Heart left ventricle (tissue), 16 donors: ENCODE measurements around the gene MSI2. TPM values are rescaled to one million over a fixed set of nuclear protein-coding genes. Genes with fewer than 3 reads are reported as not detected.
A peak's percentile ranks its signal among the peaks of the same experiment; 100 is the strongest.

Experiments used
- ATAC-seq, 4 donors: fragments of 200-7000 bp; cut with Tn5 transposase; one replicate each; pipeline ENCODE4 v1.9.1; 2020 to 2022; ENCODE audit warnings: moderate library complexity in 4 of 4, mild to moderate bottlenecking in 3 of 4, moderate number of reproducible peaks in 1 of 4
- DNase-seq, 5 donors: peaks; one replicate each; pipeline ENCODE4 v3.0.0-alpha.2; 2020
- H3K27ac ChIP-seq, 12 donors: fragments of 200-600 bp; sonication (generic) in 4 of 12; one replicate each; pipeline versions ENCODE4 v1.5.0 to v1.8.0; 2016 to 2022; ENCODE audit warnings: mild to moderate bottlenecking in 2 of 12
- H3K27me3 ChIP-seq, 9 donors: fragments of 200-600 bp; sonication (generic) in 2 of 9; one replicate each; pipeline versions ENCODE4 v1.5.1 to v1.8.0; 2016 to 2022; ENCODE audit warnings: mild to moderate bottlenecking in 3 of 9
- H3K36me3 ChIP-seq, 9 donors: fragments of 200-600 bp; sonication (generic) in 2 of 9; one replicate each; pipeline versions ENCODE4 v1.5.0 to v1.8.0; 2018 to 2022; ENCODE audit warnings: mild to moderate bottlenecking in 2 of 9
- H3K4me1 ChIP-seq, 12 donors: fragments of 200-600 bp; sonication (generic) in 4 of 12; one replicate each; pipeline versions ENCODE4 v1.5.0 to v1.8.0; 2016 to 2022; ENCODE audit warnings: mild to moderate bottlenecking in 3 of 12
- H3K4me3 ChIP-seq, 12 donors: fragments of 200-600 bp; sonication (generic) in 4 of 12; one replicate each; pipeline versions ENCODE4 v1.5.0 to v1.8.0; 2017 to 2022; ENCODE audit warnings: mild to moderate bottlenecking in 9 of 12, moderate library complexity in 4 of 12
- H3K9me3 ChIP-seq, 12 donors: fragments of 200-600 bp; sonication (generic) in 4 of 12; one replicate each; pipeline versions ENCODE4 v1.5.0 to v1.8.0; 2016 to 2022; ENCODE audit warnings: mild to moderate bottlenecking in 1 of 12
- CTCF ChIP-seq, 12 donors: fragments of 200-600 bp; sonication (generic) in 4 of 12; IDR thresholded peaks; one replicate each; pipeline versions ENCODE4 v1.5.0 to v1.8.0; 2018 to 2022; ENCODE audit warnings: antibody characterized with exemption in 12 of 12, mild to moderate bottlenecking in 5 of 12
- POLR2A ChIP-seq, 2 donors: fragments of 450-650 bp; IDR thresholded peaks; one replicate each; pipeline ENCODE4 v1.6.1; 2017; ENCODE audit warnings: antibody characterized with exemption in 2 of 2, mild to moderate bottlenecking in 2 of 2, moderate library complexity in 2 of 2
- WGBS, 4 donors: extraction: QIAGEN DNeasy Blood & Tissue Kit in 2 of 4; methylation state at CpG; one replicate each; pipeline versions ENCODE4 v1.1.5 to v1.1.7; 2013 to 2018; 5-methylcytosine and 5-hydroxymethylcytosine counted together
- intact Hi-C, 10 donors: fragments of 100-400 bp; cut with DNase I; formaldehyde crosslinking; loops; one replicate each; pipeline versions ENCODE4 v1.11.1 to v1.14.2; 2022
- polyA plus RNA-seq, 2 donors: library from polyadenylated mRNA; stranded (reverse); fragments of 200-250 nt; gene quantifications; one replicate each; pipeline ENCODE4 v1.2.3, GENCODE V29; 2013
- total RNA-seq, 9 donors: library from RNA; depleted of rRNA in 2 of 9; stranded (reverse); fragments of >200 nt in 2 of 9; fragmentation: NEBNext Ultra II Directional in 3 of 9; extraction: Animal tissue kit (Norgen Biotek cat#: 25700) in 3 of 9; gene quantifications; one replicate each; pipeline versions ENCODE4 v1.1.0 to v1.2.4, GENCODE V29; 2016 to 2023
- donor health status: ischemic (EF 13 %, LVEDD 7.1; RV severe dilation, severe dysfunction).
- donor health status: healthy with polysubstance abuse.
- donor health status: DM: no; HTN: yes; CAD: no.
- donor health status: DM: no; HTN: no; CAD: no.
- donor health status: ischemic (EF 25% LVEDD 6.9; RV normal size, moderate dysfunction).
- donor health status: ischemic (EF 25% LVEDD 5.7; RV mildly dilated, moderate dysfunction).
- donor health status: healthy.
- donor health status: DM: yes; HTN: yes; CAD: no.
- donor health status: ischemic (EF 35%, LVEDD 5.7; RV mildly dilated, moderate dysfunction).
- donor health status: nonischemic (EF 11% LVEDD 7.7; RV severe dilation, severe dysfunction).
- donor health status: DM: yes; HTN: yes; CAD: no.
- donor health status: PGD.
- donor health status: ischemic (EF 29% LVEDD 5.4; RV normal size, mild dysfunction).
- donor health status: nonischemic (EF 23%, LVEDD 6.1; RV moderate dilation, normal function).

Gene MSI2
- total and polyA plus RNA-seq, 11 donors: 35.9 to 120 (median 104) TPM

GRCh38 chr17:57249520-57249919, 6.8 kb upstream of the MSI2 start:
- H3K27me3 ChIP-seq: no peaks in the 10 kb centered on the region
- WGBS, 4 donors: 96 to 100% (median 98%) methylated on average over 1 of the region's 1 CpG
- DNase-seq (no peak), ATAC-seq (no peak)
- intact Hi-C loops: loop anchor here in 7 of 10 donors (10.0 kb wide), 6 partner anchors 115 to 585 kb away; partner anchors contain the start of gene CCDC182 (in 1 of the 7)
- no peak overlapping the region for H3K27ac ChIP-seq
- no peaks in the 10 kb centered on the region for H3K36me3 ChIP-seq
- H3K4me1 ChIP-seq: no peaks in the 10 kb centered on the region
- peaks cover 0 to 25% (median 0%) of the 10 kb centered on the region in 12 donors for H3K9me3 ChIP-seq
- no peak overlapping the region for H3K4me3 ChIP-seq
- no peak for TF ChIP-seq CTCF (IDR thresholded peaks at IDR 0.05)
- TF ChIP-seq POLR2A (IDR thresholded peaks at IDR 0.05): no peak

GRCh38 chr17:57251211-57251787, 5.0 kb upstream of the MSI2 start:
- no peak overlapping the region for H3K27ac ChIP-seq
- no peak for DNase-seq
- no peaks in the 10 kb centered on the region for H3K27me3 ChIP-seq
- peaks cover 0 to 25% (median 0%) of the 10 kb centered on the region in 12 donors for H3K9me3 ChIP-seq
- no peak for ATAC-seq
- no peak overlapping the region for H3K4me3 ChIP-seq
- TF ChIP-seq POLR2A (IDR thresholded peaks at IDR 0.05) (no peak), CTCF (IDR thresholded peaks at IDR 0.05) (no peak)
- H3K36me3 ChIP-seq: no peaks in the 10 kb centered on the region
- intact Hi-C loops: loop anchor here in 3 of 10 donors (5.0 to 10.0 kb wide), 5 partner anchors 74 to 194 kb away; no protein-coding TSS in a partner anchor
- WGBS, 4 donors: 92 to 100% (median 95%) methylated on average over 1 of the region's 1 CpG
- peaks cover 0 to 9% (median 2%) of the 10 kb centered on the region in 12 donors for H3K4me1 ChIP-seq

- H3K27ac ChIP-seq: peak overlapping the region in 1 of 12 donors; percentile 99
- 69 to 72% (median 70%) methylated on average over 6 of the region's 6 CpGs for WGBS, 4 donors
- H3K4me1 ChIP-seq: peaks cover 0 to 14% (median 6%) of the 10 kb centered on the region in 12 donors
- no peak for TF ChIP-seq POLR2A (IDR thresholded peaks at IDR 0.05)
- no peak for TF ChIP-seq CTCF (IDR thresholded peaks at IDR 0.05)
- no peak for ATAC-seq
- H3K27me3 ChIP-seq: no peaks in the 10 kb centered on the region
- peaks cover 0 to 25% (median 0%) of the 10 kb centered on the region in 12 donors for H3K9me3 ChIP-seq
- DNase-seq: no peak
- no peaks in the 10 kb centered on the region for H3K36me3 ChIP-seq
- no peak overlapping the region for H3K4me3 ChIP-seq
- intact Hi-C loops: loop anchor here in 3 of 10 donors (5.0 to 10.0 kb wide), 5 partner anchors 71 to 191 kb away; no protein-coding TSS in a partner anchor
Measured at GRCh38 chr17:57253362-57254065, 2.8 kb upstream of the MSI2 start.

GRCh38 chr17:57255182-57255775, 1.0 kb upstream of the MSI2 start:
- peaks cover 0 to 14% (median 0%) of the 10 kb centered on the region in 12 donors for H3K9me3 ChIP-seq
- intact Hi-C loops: loop anchor here in 4 of 10 donors (5.0 to 10.0 kb wide), 8 partner anchors 70 to 577 kb away; no protein-coding TSS in a partner anchor
- DNase-seq (no peak), ATAC-seq (no peak)
- peak overlapping the region; percentile 78 to 98 (median 88) for H3K4me3 ChIP-seq
- TF ChIP-seq CTCF (IDR thresholded peaks at IDR 0.05) (no peak), POLR2A (IDR thresholded peaks at IDR 0.05) (no peak)
- H3K27ac ChIP-seq: peak overlapping the region; percentile 86 to 99 (median 98)
- H3K27me3 ChIP-seq: no peaks in the 10 kb centered on the region
- H3K4me1 ChIP-seq: peaks cover 0 to 32% (median 17%) of the 10 kb centered on the region in 12 donors
- WGBS, 4 donors: 31 to 35% (median 32%) methylated on average over 16 of the region's 16 CpGs
- peaks cover 0 to 6% (median 0%) of the 10 kb centered on the region in 9 donors for H3K36me3 ChIP-seq
